Gastrocnemius medialis (tissue), 4 donors: Measurements from ENCODE around the gene PRR22.

ENCODE experiments used
- CTCF ChIP-seq, 5 experiments: fragments of 450-650 bp in 3 of 5; fragments of 200-600 bp in 2 of 5; sonication (generic) in 2 of 5; IDR thresholded peaks in 4 of 5; conservative IDR thresholded peaks in 1 of 5; 1 replicate in 4 of 5; 2 replicates in 1 of 5; pipeline ENCODE4 v1.5.1; 2016 to 2019; ENCODE audit warnings: antibody characterized with exemption in 5 of 5, mild to moderate bottlenecking in 3 of 5, moderate library complexity in 3 of 5
- POLR2A ChIP-seq, 2 donors: fragments of 450-650 bp; IDR thresholded peaks; one replicate each; pipeline ENCODE4 v1.6.1; 2017; ENCODE audit warnings: antibody characterized with exemption in 2 of 2, mild to moderate bottlenecking in 2 of 2, moderate library complexity in 2 of 2

DNA sequence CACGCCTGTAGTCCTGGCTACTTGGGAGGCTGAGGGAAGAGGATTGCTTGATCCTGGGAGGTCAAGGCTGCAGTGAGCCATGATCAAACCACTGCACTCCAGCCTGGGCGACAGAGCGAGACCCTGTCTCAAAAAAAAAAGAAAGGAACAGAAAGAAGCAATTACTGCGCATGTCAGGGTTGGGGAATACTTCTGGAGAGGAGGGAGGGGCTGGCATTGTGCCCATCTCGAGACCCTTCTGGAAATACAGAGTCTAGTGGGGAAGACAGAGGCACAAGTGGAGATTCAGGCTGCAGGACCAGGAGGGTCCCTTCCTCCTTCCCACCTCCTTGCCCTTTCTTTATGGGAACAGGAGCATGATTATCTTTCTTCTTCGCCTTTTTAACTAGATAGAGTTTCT is 30.8 kb downstream of the PRR22 start:
- TF ChIP-seq CTCF (IDR thresholded peaks at IDR 0.05 in 4 of 5, conservative IDR thresholded peaks at IDR 0.05 in 1 of 5) (no peak), POLR2A (IDR thresholded peaks at IDR 0.05) (no peak)
